Mesothelial cell of epicardium (in vitro differentiated cells): Measurements from ENCODE around the gene PRSS57. TPM values are rescaled to one million over a fixed set of nuclear protein-coding genes. Genes with fewer than 3 reads are reported as not detected.

Experiments
- DNase-seq, 2 experiments: peaks; one replicate each; pipeline ENCODE4 v3.0.0; 2021; ENCODE audit warnings: low spot score in 2 of 2; ENCODE audit not compliant: unreplicated experiment in 2 of 2
- H3K27ac Mint-ChIP-seq: 2 replicates; pipeline ENCODE4 v1.8.0; 2021; ENCODE audit warnings: mixed read lengths
- H3K27me3 Mint-ChIP-seq: 2 replicates; pipeline ENCODE4 v1.8.0; 2021; ENCODE audit warnings: low read depth, mixed read lengths
- H3K36me3 Mint-ChIP-seq: 2 replicates; pipeline ENCODE4 v1.8.0; 2021; ENCODE audit warnings: mixed read lengths
- H3K4me1 Mint-ChIP-seq: 2 replicates; pipeline ENCODE4 v1.8.0; 2021; ENCODE audit warnings: mixed read lengths
- H3K4me3 Mint-ChIP-seq: 2 replicates; pipeline ENCODE4 v1.8.0; 2021; ENCODE audit warnings: mild to moderate bottlenecking, moderate library complexity, mixed read lengths
- H3K9me3 Mint-ChIP-seq: 2 replicates; pipeline ENCODE4 v1.8.0; 2021; ENCODE audit warnings: mixed read lengths
- CTCF ChIP-seq: fragments of 200-600 bp; sonication (generic); IDR thresholded peaks from one replicate; pipeline ENCODE4 v1.5.0; 2021; ENCODE audit warnings: antibody characterized with exemption; ENCODE audit not compliant: unreplicated experiment
- total RNA-seq: library from RNA; stranded (reverse); gene quantifications from 3 replicates; pipeline ENCODE4 v1.2.1, GENCODE V29; 2021

The PRSS57 gene
- total RNA-seq, 1 donor from 2014 or later = not detected

- no peaks in the 10 kb centered on the region for H3K36me3 Mint-ChIP-seq
- no peaks in the 10 kb centered on the region for H3K27me3 Mint-ChIP-seq
- no peaks in the 10 kb centered on the region for H3K9me3 Mint-ChIP-seq
- no peak for DNase-seq
- H3K4me1 Mint-ChIP-seq = no peaks in the 10 kb centered on the region
- no peak for TF ChIP-seq CTCF
- H3K4me3 Mint-ChIP-seq = no peak overlapping the region
- no peak overlapping the region for H3K27ac Mint-ChIP-seq
Observed at GRCh38 chr19:685454-685931, 9.8 kb downstream of the PRSS57 start.

GRCh38 chr19:682678-683320 is 12.5 kb downstream of the PRSS57 start:
- no peak for DNase-seq
- Mint-ChIP-seq H3K27me3 (no peaks in the 10 kb centered on the region), H3K27ac (peak overlapping the region; percentile 66), H3K36me3 (no peaks in the 10 kb centered on the region), H3K4me1 (peaks cover 13% of the 10 kb centered on the region), H3K4me3 (no peak overlapping the region), H3K9me3 (no peaks in the 10 kb centered on the region)
- no peak for TF ChIP-seq CTCF

GRCh38 chr19:681029-682019 is 13.9 kb downstream of the PRSS57 start:
- TF ChIP-seq CTCF = no peak
- Mint-ChIP-seq H3K36me3 (no peaks in the 10 kb centered on the region), H3K27ac (peak overlapping the region; percentile 99), H3K4me3 (peak overlapping the region; percentile 84), H3K4me1 (peaks cover 19% of the 10 kb centered on the region), H3K27me3 (no peaks in the 10 kb centered on the region), H3K9me3 (no peaks in the 10 kb centered on the region)
- peak in 1 of 2 experiments; percentile 19 for DNase-seq

- H3K36me3 Mint-ChIP-seq = no peaks in the 10 kb centered on the region
- no peaks in the 10 kb centered on the region for H3K9me3 Mint-ChIP-seq
- peak overlapping the region; percentile 99 for H3K27ac Mint-ChIP-seq
- H3K4me1 Mint-ChIP-seq = peaks cover 20% of the 10 kb centered on the region
- TF ChIP-seq CTCF = no peak
- H3K27me3 Mint-ChIP-seq = no peaks in the 10 kb centered on the region
- DNase-seq = peak; percentile 99
- peak overlapping the region; percentile 84 for H3K4me3 Mint-ChIP-seq
Observed at GRCh38 chr19:680287-681028, 14.8 kb downstream of the PRSS57 start.

- Mint-ChIP-seq H3K9me3 (no peaks in the 10 kb centered on the region), H3K27ac (peak overlapping the region; percentile 85), H3K36me3 (no peaks in the 10 kb centered on the region), H3K4me3 (peak overlapping the region; percentile 69), H3K27me3 (no peaks in the 10 kb centered on the region), H3K4me1 (peaks cover 25% of the 10 kb centered on the region)
- DNase-seq = peak; percentile 39 to 69
- TF ChIP-seq CTCF = no peak
Observed at GRCh38 chr19:679418-680286, 15.6 kb downstream of the PRSS57 start.
